ENCODE results near the gene CCDC97.
"Not testable (repeated sequence)": the region's sequence is repeated elsewhere in the genome, so short reads cannot be mapped to it uniquely, and the experiment has no call there.

CCDC97 gene

GRCh38 chr19:41363753-41364523 lies 54.0 kb downstream of the CCDC97 start, which contains the start of gene B9D2:
Gene B9D2, minus strand, starts transcription at chr19:41364149. Its CDS starts 630 bp downstream, at chr19:41363519.
- peak; percentile 94 to 96 for DNase-seq (ENCODE audit: low read depth in 2 of 2)

- no peak for DNase-seq (ENCODE audit: low read depth in 2 of 2)
Observed at GRCh38 chr19:41364524-41365391, 54.8 kb downstream of the CCDC97 start.

GRCh38 chr19:41366089-41366488 lies 56.1 kb downstream of the CCDC97 start:
- DNase-seq (ENCODE audit: low read depth in 2 of 2), result no peak

- DNase-seq (ENCODE audit: low read depth in 2 of 2), result no peak
Observed at GRCh38 chr19:41367848-41368301, 57.9 kb downstream of the CCDC97 start.

GRCh38 chr19:41369769-41370168 lies 59.8 kb downstream of the CCDC97 start:
- DNase-seq (ENCODE audit: low read depth in 2 of 2), result no peak

- not testable (repeated sequence) for DNase-seq (ENCODE audit: low read depth in 2 of 2)
Observed at GRCh38 chr19:41371119-41371518, 61.1 kb downstream of the CCDC97 start.

GRCh38 chr19:41371541-41371940 lies 61.6 kb downstream of the CCDC97 start:
- DNase-seq (ENCODE audit: low read depth in 2 of 2), result no peak

GRCh38 chr19:41372501-41372900 lies 62.5 kb downstream of the CCDC97 start:
- DNase-seq (ENCODE audit: low read depth in 2 of 2), result no peak

- no peak for DNase-seq (ENCODE audit: low read depth in 2 of 2)
Observed at GRCh38 chr19:41373993-41374392, 64.0 kb downstream of the CCDC97 start.

Data from stimulated activated CD4-positive, alpha-beta T cell treated with anti-CD3 and anti-CD28 coated beads, Interleukin-1b, Interleukin-23, amount 100 ng/mL, for 1 hour (primary cell).